Caco-2 (cell line): ENCODE results near the gene ALG6. TPM values are rescaled to one million over a fixed set of nuclear protein-coding genes. Genes with fewer than 3 reads are reported as not detected.

Source experiments
- BruUV-seq: library from RNA; stranded (reverse); fragments of 400-500 nt; replicated peaks from 2 replicates; lab custom pipeline; 2021; lab: Mats Ljungman, UMichigan
- CTCF ChIA-PET: fragments of 300-600 bp; sonication (Branson Sonifier 250); formaldehyde crosslinking; loops from one replicate; lab custom pipeline; 2022; ENCODE audit warnings: antibody characterized with exemption; lab: Charles Lee
- POLR2A ChIA-PET: fragments of 300-600 bp; sonication (Branson Sonifier 250); formaldehyde crosslinking; loops from one replicate; lab custom pipeline; 2022; ENCODE audit warnings: antibody characterized with exemption; lab: Charles Lee
- DNase-seq, 2 experiments: peaks; one replicate each; pipeline versions ENCODE4 v3.0.0 to v3.0.0-alpha.2; 2020 to 2022
- H3K27me3 ChIP-seq: replicated peaks from 2 replicates; pipeline ENCODE4 v1.6.0; 2011; ENCODE audit warnings: low read length; ENCODE audit not compliant: control insufficient read depth, insufficient read depth
- H3K36me3 ChIP-seq: 2 replicates; pipeline ENCODE4 v1.5.1; 2011; ENCODE audit warnings: low read length; ENCODE audit not compliant: control insufficient read depth, insufficient read depth
- H3K4me1 ChIP-seq: fragments of 250-450 bp; sonication (Bioruptor Pico); 2 replicates; pipeline ENCODE4 v1.5.1; 2020; ENCODE audit warnings: mild to moderate bottlenecking
- H3K4me3 ChIP-seq: 2 replicates; pipeline ENCODE4 v1.5.1; 2011; ENCODE audit warnings: low read depth, mild to moderate bottlenecking, control low read depth, low read length
- H3K9me3 ChIP-seq: fragments of 250-450 bp; sonication (Bioruptor Pico); 2 replicates; pipeline ENCODE4 v1.5.1; 2020; ENCODE audit warnings: mild to moderate bottlenecking, moderate library complexity
- H3K27ac Mint-ChIP-seq: one replicate; pipeline ENCODE4 v1.8.0; 2022; ENCODE audit warnings: mixed read lengths; ENCODE audit not compliant: unreplicated experiment
- H3K27me3 Mint-ChIP-seq: one replicate; pipeline ENCODE4 v1.8.0; 2022; ENCODE audit warnings: mixed read lengths; ENCODE audit not compliant: insufficient read depth, unreplicated experiment
- H3K36me3 Mint-ChIP-seq: one replicate; pipeline ENCODE4 v1.8.0; 2022; ENCODE audit warnings: mild to moderate bottlenecking, mixed read lengths; ENCODE audit not compliant: insufficient read depth, unreplicated experiment
- H3K4me1 Mint-ChIP-seq: one replicate; pipeline ENCODE4 v1.8.0; 2022; ENCODE audit warnings: low read depth, mixed read lengths; ENCODE audit not compliant: unreplicated experiment
- H3K4me3 Mint-ChIP-seq: one replicate; pipeline ENCODE4 v1.8.0; 2022; ENCODE audit warnings: mild to moderate bottlenecking, moderate library complexity, mixed read lengths; ENCODE audit not compliant: unreplicated experiment
- H3K9me3 Mint-ChIP-seq: one replicate; pipeline ENCODE4 v1.8.0; 2022; ENCODE audit warnings: mixed read lengths; ENCODE audit not compliant: unreplicated experiment
- intact Hi-C: fragments of 100-400 bp; cut with micrococcal nuclease; formaldehyde crosslinking; loops from one replicate; pipeline ENCODE4 v1.10.0; 2022; ENCODE audit not compliant: unreplicated experiment
- total RNA-seq: library from RNA; stranded (reverse); gene quantifications from 2 replicates; pipeline ENCODE4 v1.2.3, GENCODE V29; 2022
- TF ChIP-seq, protein P1 (sequence below), 2 experiments: fragments of 200-600 bp in 1 of 2; IDR thresholded peaks; 1 replicate in 1 of 2; 2 replicates in 1 of 2; pipeline versions ENCODE4 v1.5.1 to v1.8.0; 2011 to 2022; ENCODE audit warnings: antibody characterized with exemption in 1 of 2, control low read depth in 1 of 2, inconsistent platforms in 1 of 2, low read depth in 1 of 2, low read length in 1 of 2, mild to moderate bottlenecking in 1 of 2, moderate library complexity in 1 of 2; ENCODE audit not compliant: insufficient read depth in 1 of 2, severe bottlenecking in 1 of 2, unreplicated experiment in 1 of 2

The ALG6 gene
- total RNA-seq, 1 experiment from 2014 or later, result 9.2 TPM

- Mint-ChIP-seq H3K36me3 (no peaks in the 10 kb centered on the region), H3K27me3 (no peaks in the 10 kb centered on the region), H3K27ac (no peak overlapping the region), H3K4me1 (peaks cover 7% of the 10 kb centered on the region), H3K9me3 (no peaks in the 10 kb centered on the region), H3K4me3 (no peak overlapping the region)
- BruUV-seq, result no TSS peak
- CTCF ChIA-PET, result no interaction called here
- TF ChIP-seq, protein P1, sequence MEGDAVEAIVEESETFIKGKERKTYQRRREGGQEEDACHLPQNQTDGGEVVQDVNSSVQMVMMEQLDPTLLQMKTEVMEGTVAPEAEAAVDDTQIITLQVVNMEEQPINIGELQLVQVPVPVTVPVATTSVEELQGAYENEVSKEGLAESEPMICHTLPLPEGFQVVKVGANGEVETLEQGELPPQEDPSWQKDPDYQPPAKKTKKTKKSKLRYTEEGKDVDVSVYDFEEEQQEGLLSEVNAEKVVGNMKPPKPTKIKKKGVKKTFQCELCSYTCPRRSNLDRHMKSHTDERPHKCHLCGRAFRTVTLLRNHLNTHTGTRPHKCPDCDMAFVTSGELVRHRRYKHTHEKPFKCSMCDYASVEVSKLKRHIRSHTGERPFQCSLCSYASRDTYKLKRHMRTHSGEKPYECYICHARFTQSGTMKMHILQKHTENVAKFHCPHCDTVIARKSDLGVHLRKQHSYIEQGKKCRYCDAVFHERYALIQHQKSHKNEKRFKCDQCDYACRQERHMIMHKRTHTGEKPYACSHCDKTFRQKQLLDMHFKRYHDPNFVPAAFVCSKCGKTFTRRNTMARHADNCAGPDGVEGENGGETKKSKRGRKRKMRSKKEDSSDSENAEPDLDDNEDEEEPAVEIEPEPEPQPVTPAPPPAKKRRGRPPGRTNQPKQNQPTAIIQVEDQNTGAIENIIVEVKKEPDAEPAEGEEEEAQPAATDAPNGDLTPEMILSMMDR (IDR thresholded peaks at IDR 0.05; ENCODE audit: insufficient read depth in 1 of 2, low read depth in 1 of 2, low read length in 1 of 2, severe bottlenecking in 1 of 2, unreplicated experiment in 1 of 2), result no peak
- POLR2A ChIA-PET, result no interaction called here
- H3K27me3 ChIP-seq, result no peaks in the 10 kb centered on the region
- H3K4me1 ChIP-seq, result no peaks in the 10 kb centered on the region
- no peak for DNase-seq
- no peak overlapping the region for H3K4me3 ChIP-seq
- intact Hi-C loops, result no loop called here
- no peaks in the 10 kb centered on the region for H3K36me3 ChIP-seq
- H3K9me3 ChIP-seq, result no peaks in the 10 kb centered on the region
Measured at GRCh38 chr1:63362073-63362472, 5.4 kb upstream of the ALG6 start.

- Mint-ChIP-seq H3K36me3 (no peaks in the 10 kb centered on the region), H3K9me3 (no peaks in the 10 kb centered on the region), H3K27ac (no peak overlapping the region), H3K4me3 (no peak overlapping the region), H3K4me1 (peaks cover 7% of the 10 kb centered on the region), H3K27me3 (no peaks in the 10 kb centered on the region)
- intact Hi-C loops, result no loop called here
- no peak for DNase-seq
- POLR2A ChIA-PET, result no interaction called here
- no TSS peak for BruUV-seq
- Histone ChIP-seq H3K27me3 (no peaks in the 10 kb centered on the region), H3K36me3 (no peaks in the 10 kb centered on the region), H3K4me1 (no peaks in the 10 kb centered on the region), H3K9me3 (no peaks in the 10 kb centered on the region), H3K4me3 (no peak overlapping the region)
- TF ChIP-seq, protein P1 (IDR thresholded peaks at IDR 0.05; ENCODE audit: insufficient read depth in 1 of 2, low read depth in 1 of 2, low read length in 1 of 2, severe bottlenecking in 1 of 2, unreplicated experiment in 1 of 2), result no peak
- CTCF ChIA-PET, result no interaction called here
Measured at GRCh38 chr1:63362578-63362977, 4.8 kb upstream of the ALG6 start.

- TF ChIP-seq, protein P1 (IDR thresholded peaks at IDR 0.05; ENCODE audit: insufficient read depth in 1 of 2, low read depth in 1 of 2, low read length in 1 of 2, severe bottlenecking in 1 of 2, unreplicated experiment in 1 of 2), result no peak
- Mint-ChIP-seq H3K4me3 (no peak overlapping the region), H3K9me3 (no peaks in the 10 kb centered on the region), H3K27ac (no peak overlapping the region), H3K36me3 (no peaks in the 10 kb centered on the region), H3K4me1 (peaks cover 7% of the 10 kb centered on the region), H3K27me3 (no peaks in the 10 kb centered on the region)
- Histone ChIP-seq H3K9me3 (no peaks in the 10 kb centered on the region), H3K27me3 (no peaks in the 10 kb centered on the region), H3K4me1 (no peaks in the 10 kb centered on the region), H3K36me3 (no peaks in the 10 kb centered on the region), H3K4me3 (no peak overlapping the region)
- ChIA-PET POLR2A (no interaction called here), CTCF (no interaction called here)
- no peak for DNase-seq
- intact Hi-C loops, result no loop called here
- no TSS peak for BruUV-seq
Measured at GRCh38 chr1:63363014-63363413, 4.4 kb upstream of the ALG6 start.
